Astrocyte (in vitro differentiated cells and primary cell): Measurements from ENCODE around the gene MLNR. TPM values are rescaled to one million over a fixed set of nuclear protein-coding genes. Genes with fewer than 3 reads are reported as not detected.

ENCODE experiments used
- DNase-seq: peaks from one replicate; pipeline ENCODE4 v3.0.0-alpha.2; 2010; ENCODE audit warnings: low read depth
- FAIRE-seq: peaks from 2 replicates; lab custom pipeline; 2011; peaks lifted over from hg19 to GRCh38; lab: Jason Lieb, UNC
- H2AFZ ChIP-seq: 2 replicates; pipeline ENCODE4 v1.6.0; 2012; ENCODE audit warnings: low read depth, low read length, inconsistent platforms
- H3K27ac ChIP-seq: 2 replicates; pipeline ENCODE4 v1.5.1; 2011; ENCODE audit warnings: low read depth, low read length, inconsistent platforms
- H3K27me3 ChIP-seq: 2 replicates; pipeline ENCODE4 v1.6.0; 2011; ENCODE audit warnings: low read length, inconsistent platforms; ENCODE audit not compliant: insufficient read depth
- H3K36me3 ChIP-seq: 2 replicates; pipeline ENCODE4 v1.5.1; 2011; ENCODE audit warnings: low read length, inconsistent platforms; ENCODE audit not compliant: insufficient read depth
- H3K4me1 ChIP-seq: 2 replicates; pipeline ENCODE4 v1.5.1; 2011; ENCODE audit warnings: low read length, inconsistent platforms; ENCODE audit not compliant: insufficient read depth
- H3K4me2 ChIP-seq: 2 replicates; pipeline ENCODE4 v1.6.0; 2012; ENCODE audit warnings: low read length, inconsistent platforms
- H3K4me3 ChIP-seq: 2 replicates; pipeline ENCODE4 v1.5.1; 2011; ENCODE audit warnings: low read depth, mild to moderate bottlenecking, low read length, inconsistent platforms; ENCODE audit not compliant: insufficient read depth
- H3K79me2 ChIP-seq: 2 replicates; pipeline ENCODE4 v1.6.0; 2012; ENCODE audit warnings: mild to moderate bottlenecking, low read length, inconsistent platforms; ENCODE audit not compliant: insufficient read depth
- H3K9ac ChIP-seq: 2 replicates; pipeline ENCODE4 v1.6.0; 2012; ENCODE audit warnings: mild to moderate bottlenecking, low read length, inconsistent platforms
- H3K9me3 ChIP-seq: 2 replicates; pipeline ENCODE4 v1.5.1; 2012; ENCODE audit warnings: low read depth, mild to moderate bottlenecking, low read length, inconsistent platforms; ENCODE audit not compliant: insufficient read depth
- H4K20me1 ChIP-seq: 2 replicates; pipeline ENCODE4 v1.6.0; 2012; ENCODE audit warnings: low read length, inconsistent platforms; ENCODE audit not compliant: insufficient read depth
- H3K27ac Mint-ChIP-seq: one replicate; pipeline ENCODE4 v1.8.0; 2021; ENCODE audit warnings: mild to moderate bottlenecking, mixed read lengths; ENCODE audit not compliant: unreplicated experiment
- H3K27me3 Mint-ChIP-seq: one replicate; pipeline ENCODE4 v1.8.0; 2021; ENCODE audit warnings: low read depth, mixed read lengths; ENCODE audit not compliant: unreplicated experiment
- H3K36me3 Mint-ChIP-seq: one replicate; pipeline ENCODE4 v1.8.0; 2021; ENCODE audit warnings: low read depth, mixed read lengths; ENCODE audit not compliant: unreplicated experiment
- H3K4me1 Mint-ChIP-seq: one replicate; pipeline ENCODE4 v1.8.0; 2021; ENCODE audit warnings: low read depth, mixed read lengths; ENCODE audit not compliant: unreplicated experiment
- H3K4me3 Mint-ChIP-seq: one replicate; pipeline ENCODE4 v1.8.0; 2021; ENCODE audit warnings: mild to moderate bottlenecking, moderate library complexity, mixed read lengths; ENCODE audit not compliant: unreplicated experiment
- H3K9me3 Mint-ChIP-seq: one replicate; pipeline ENCODE4 v1.8.0; 2021; ENCODE audit warnings: mild to moderate bottlenecking, mixed read lengths; ENCODE audit not compliant: unreplicated experiment
- CTCF ChIP-seq: IDR thresholded peaks from 2 replicates; pipeline ENCODE4 v1.5.1; 2011; ENCODE audit warnings: low read depth, mild to moderate bottlenecking, inconsistent platforms, low read length, moderate library complexity; ENCODE audit not compliant: insufficient read depth
- EZH2 ChIP-seq: IDR thresholded peaks from 2 replicates; pipeline ENCODE4 v1.6.1; 2012; ENCODE audit warnings: mild to moderate bottlenecking, low read length, inconsistent platforms; ENCODE audit not compliant: insufficient read depth
- total RNA-seq: library from RNA; stranded (reverse); gene quantifications from 2 replicates; pipeline ENCODE4 v1.2.1, GENCODE V29; 2021

The MLNR gene
- total RNA-seq, 1 donor from 2014 or later: not detected

DNA sequence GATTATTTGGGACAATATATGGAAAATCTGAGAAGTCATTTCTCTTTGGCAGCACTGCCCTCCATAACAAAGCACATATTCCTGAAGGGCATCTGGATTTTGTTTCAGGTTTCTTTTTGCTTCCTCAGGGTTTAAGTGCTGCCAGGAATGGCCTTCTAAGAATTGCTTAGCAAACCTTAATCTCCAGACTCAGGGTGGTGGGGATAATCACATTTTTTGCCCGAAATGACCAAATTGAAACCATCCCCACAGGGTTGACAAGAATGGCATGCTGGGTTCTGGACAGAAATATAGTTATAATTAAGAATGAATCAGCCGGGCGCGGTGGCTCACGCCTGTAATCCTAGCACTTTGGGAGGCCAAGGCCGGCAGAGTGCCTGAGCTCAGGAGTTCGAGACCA is 21.2 kb downstream of the MLNR start:
- no peak for FAIRE-seq
- H3K27ac ChIP-seq: no peak overlapping the region
- Mint-ChIP-seq H3K27ac (no peak overlapping the region), H3K27me3 (no peaks in the 10 kb centered on the region), H3K4me1 (peaks cover 18% of the 10 kb centered on the region), H3K4me3 (no peak overlapping the region), H3K9me3 (peaks cover 3% of the 10 kb centered on the region), H3K36me3 (no peaks in the 10 kb centered on the region)
- no peak overlapping the region for H2AFZ ChIP-seq
- H3K9me3 ChIP-seq: no peaks in the 10 kb centered on the region
- H3K4me1 ChIP-seq: no peaks in the 10 kb centered on the region
- no peak for DNase-seq
- no peak overlapping the region for H3K9ac ChIP-seq
- no peaks in the 10 kb centered on the region for H3K36me3 ChIP-seq
- TF ChIP-seq CTCF: no peak
- no peak for TF ChIP-seq EZH2
- no peaks in the 10 kb centered on the region for H4K20me1 ChIP-seq
- no peak overlapping the region for H3K4me3 ChIP-seq
- no peaks in the 10 kb centered on the region for H3K79me2 ChIP-seq
- H3K27me3 ChIP-seq: no peaks in the 10 kb centered on the region
- no peak overlapping the region for H3K4me2 ChIP-seq

GRCh38 chr13:49245101-49245500 is 25.0 kb downstream of the MLNR start:
- H4K20me1 ChIP-seq: no peaks in the 10 kb centered on the region
- H3K4me3 Mint-ChIP-seq: no peak overlapping the region

More at GRCh38 chr13:49245101-49245500, 25.0 kb downstream of the MLNR start:
- Histone ChIP-seq H3K4me1 (peaks cover 3% of the 10 kb centered on the region), H3K9ac (no peak overlapping the region), H3K9me3 (no peaks in the 10 kb centered on the region), H3K4me3 (no peak overlapping the region), H3K36me3 (no peaks in the 10 kb centered on the region), H3K27ac (no peak overlapping the region), H3K27me3 (no peaks in the 10 kb centered on the region), H3K79me2 (no peaks in the 10 kb centered on the region), H2AFZ (no peak overlapping the region), H3K4me2 (no peak overlapping the region)
- no peak overlapping the region for H3K27ac Mint-ChIP-seq
- H3K27me3 Mint-ChIP-seq: no peaks in the 10 kb centered on the region
- FAIRE-seq (no peak), DNase-seq (no peak)
- peaks cover 11% of the 10 kb centered on the region for H3K4me1 Mint-ChIP-seq
- TF ChIP-seq CTCF: no peak
- no peak for TF ChIP-seq EZH2
- H3K9me3 Mint-ChIP-seq: peaks cover 3% of the 10 kb centered on the region
- no peaks in the 10 kb centered on the region for H3K36me3 Mint-ChIP-seq
